NK-92 (cell line): ENCODE results near the gene APOA5.
"Not testable (repeated sequence)": the region's sequence is repeated elsewhere in the genome, so short reads cannot be mapped to it uniquely, and the experiment has no call there.

Experiments
- DNase-seq: peaks from one replicate; lab custom pipeline; 2025; ENCODE audit not compliant: unreplicated experiment; lab: John Stamatoyannopoulos, UW

Gene APOA5

DNA sequence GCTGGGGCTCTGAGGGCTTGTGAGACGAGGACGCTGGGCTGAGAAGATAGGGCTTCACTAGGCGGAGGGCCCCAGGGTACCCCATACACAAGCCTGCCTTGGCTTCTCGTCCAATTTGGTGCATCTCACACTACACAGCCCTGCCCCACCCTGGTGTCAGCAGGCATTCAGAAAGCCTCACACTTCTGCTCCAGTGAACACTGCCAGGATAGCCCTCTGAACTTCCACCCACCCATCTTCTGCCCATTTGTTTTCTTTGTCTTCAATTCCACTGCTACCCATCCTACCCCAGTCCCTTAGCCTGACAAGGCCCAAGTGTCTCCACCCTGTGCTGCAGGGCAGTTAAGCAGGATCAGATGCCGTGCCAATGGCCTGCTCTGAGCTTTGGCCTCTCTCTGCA lies 17.0 kb downstream of the APOA5 start:
- DNase-seq = no peak

DNA sequence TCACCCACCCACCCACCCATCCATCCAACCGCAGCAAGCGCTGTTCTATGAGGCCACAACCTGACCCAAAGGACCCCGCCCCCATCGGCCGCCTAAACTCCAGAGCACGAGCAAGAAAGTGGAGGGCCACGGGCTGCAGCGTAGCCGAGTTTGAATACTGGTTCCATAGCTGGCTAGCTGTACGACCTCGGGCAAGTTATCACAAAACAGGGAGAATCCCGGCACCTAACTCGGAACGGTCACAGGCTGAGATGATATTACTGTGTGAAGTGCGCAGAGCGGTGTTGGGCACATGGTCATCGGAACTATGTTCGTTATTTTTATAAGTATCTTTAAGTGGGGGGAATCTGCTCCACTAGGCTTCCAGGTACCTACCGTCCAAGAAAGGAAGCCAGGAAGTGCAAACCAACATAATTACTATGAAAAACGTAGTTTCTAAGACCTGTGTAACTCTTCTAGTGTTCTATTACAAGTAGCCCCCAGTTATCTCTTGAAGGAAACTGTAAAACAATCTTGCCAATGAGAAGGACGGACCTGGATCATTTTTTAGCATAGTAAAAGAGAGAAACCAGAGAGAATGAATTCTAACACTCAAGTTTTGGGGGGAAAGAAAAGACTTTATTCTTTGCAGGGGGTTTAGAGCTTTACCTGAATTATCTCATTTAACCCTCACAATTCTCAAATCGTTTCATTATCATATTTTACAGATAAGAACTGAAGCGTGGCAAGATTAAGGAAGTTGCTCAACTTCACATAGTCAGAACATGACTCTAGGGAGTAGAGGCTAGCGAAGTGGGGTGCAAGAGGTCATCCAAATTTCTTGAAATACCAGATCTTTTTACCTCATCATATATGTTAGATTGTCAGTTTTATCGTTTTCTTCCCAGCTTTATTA lies 18.2 kb downstream of the APOA5 start:
- no peak for DNase-seq

DNA sequence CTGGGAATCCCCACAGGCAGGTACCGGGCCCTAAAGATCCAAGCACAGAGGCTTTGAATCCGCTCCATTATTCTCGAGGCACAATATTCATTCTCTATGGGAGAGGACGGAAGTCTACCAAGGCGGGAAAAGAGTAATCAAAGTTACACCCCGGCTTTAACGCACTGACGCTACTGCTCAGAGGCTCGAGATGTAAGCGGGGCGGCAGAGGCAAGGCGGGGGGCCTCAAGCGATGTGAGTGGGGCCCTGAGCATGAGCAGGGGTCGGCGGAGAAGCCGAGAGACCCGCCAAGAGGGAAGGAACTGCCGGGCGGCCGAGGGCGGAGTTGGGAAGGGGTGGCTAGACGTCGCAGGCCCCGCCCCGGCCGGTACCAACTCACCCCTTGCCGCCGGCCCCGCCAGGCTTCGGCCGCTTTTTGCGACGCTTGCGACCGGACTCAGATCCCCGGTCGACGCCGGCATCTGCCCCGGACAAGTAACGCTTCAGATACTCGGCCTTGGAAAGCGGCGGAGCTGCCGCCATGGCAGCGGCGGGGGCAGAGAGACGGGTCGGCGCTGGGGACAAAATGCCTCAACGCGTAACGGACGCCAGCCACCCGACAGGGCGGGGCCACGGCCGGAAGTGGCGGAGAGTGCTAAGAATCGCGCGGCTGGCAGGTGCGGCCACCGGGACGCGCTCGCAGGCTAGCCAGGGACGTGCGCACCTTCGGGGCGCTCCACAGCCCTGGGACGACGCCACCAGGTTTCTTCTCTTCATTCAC lies 19.1 kb downstream of the APOA5 start, which contains the start of gene BUD13:
Gene BUD13 (minus strand): TSS at position 545 of the 760 bp plus-strand sequence. CDS start 23 bp downstream, at position 522.
- DNase-seq = peak; percentile 20

DNA sequence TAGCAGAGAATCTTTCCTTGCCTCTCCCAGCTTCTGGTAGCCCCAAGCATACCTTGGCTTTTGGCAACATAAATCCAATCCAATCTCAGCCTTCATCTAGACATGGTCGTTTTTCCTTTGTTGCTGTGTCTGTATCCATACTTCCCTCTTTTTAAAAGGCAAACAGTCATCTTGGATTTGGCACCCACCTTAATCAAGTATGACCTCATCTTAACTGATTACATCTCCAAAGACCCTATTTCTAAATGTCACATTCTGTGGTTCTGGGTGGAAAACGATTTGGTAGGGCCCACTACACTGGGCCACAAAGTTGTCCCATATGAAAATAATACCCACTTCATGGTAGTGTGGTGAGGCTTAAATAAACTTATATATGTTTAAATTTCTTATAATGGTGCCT lies 19.7 kb downstream of the APOA5 start:
- no peak for DNase-seq

DNA sequence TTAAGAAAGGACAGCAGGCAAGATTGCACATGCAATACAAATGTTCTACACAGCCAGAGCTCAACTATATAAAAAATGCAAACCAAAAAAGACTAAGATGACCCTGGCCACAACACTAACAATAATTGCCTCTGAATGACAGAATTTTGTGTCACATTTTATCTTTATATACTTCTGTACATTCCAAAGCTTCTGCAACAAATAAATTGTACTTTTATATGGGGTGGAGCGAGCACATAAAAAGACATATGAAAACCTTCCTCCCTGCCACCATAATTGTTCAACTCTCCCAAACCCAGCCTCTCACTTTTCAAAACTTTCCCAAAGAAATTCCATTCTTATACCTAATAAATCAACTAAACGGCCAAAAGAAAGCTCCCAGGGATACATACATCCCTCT lies 29.5 kb downstream of the APOA5 start:
- DNase-seq = no peak

DNA sequence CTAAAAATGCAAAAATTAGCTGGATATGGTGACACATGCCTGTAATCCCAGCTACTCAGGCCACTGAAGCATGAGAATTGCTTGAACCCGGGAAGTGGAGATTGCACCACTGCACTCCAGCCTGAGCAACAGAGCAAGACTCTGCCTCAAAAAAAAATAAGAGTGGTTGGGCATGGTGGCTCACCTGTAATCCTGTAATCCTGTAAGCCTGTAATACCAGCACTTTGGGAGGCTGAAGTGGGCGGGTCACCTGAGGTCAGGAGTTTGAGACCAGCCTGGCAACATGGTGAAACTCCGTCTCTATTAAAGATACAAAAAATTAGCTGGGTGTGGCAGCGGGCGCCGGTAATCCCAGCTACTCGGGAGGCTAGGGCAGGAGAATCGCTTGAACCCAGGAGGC lies 35.6 kb downstream of the APOA5 start:
- not testable (repeated sequence) for DNase-seq

DNA sequence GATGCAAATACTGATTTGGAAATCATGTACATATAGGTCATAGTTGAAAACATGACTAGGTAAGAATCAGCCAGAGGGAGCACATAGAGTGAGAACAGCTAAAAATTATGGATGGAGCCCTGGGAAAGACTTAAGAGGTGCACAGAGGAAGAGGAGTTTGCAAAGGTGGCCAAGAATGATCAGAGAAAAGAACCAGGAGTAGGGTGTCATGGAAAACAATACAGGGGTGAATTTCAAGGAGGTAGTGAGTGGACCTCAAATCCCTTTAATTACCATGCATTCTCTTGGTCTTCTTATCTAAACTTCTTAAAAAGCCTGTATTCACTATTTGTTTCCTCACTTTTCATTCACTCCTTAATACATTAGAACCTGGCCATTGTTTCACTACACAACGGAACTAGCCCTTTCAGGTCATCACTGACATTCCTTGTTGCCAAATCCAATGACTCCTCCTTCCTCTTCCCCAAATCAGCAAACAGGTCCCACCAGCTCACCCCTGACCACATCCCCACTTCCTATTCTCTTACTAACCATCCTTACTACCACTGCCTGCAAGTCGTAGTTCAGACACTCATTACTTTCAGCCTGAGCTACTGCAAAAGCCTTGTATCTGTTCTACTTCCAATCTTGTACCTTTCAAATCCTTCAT lies 41.5 kb downstream of the APOA5 start:
- no peak for DNase-seq

DNA sequence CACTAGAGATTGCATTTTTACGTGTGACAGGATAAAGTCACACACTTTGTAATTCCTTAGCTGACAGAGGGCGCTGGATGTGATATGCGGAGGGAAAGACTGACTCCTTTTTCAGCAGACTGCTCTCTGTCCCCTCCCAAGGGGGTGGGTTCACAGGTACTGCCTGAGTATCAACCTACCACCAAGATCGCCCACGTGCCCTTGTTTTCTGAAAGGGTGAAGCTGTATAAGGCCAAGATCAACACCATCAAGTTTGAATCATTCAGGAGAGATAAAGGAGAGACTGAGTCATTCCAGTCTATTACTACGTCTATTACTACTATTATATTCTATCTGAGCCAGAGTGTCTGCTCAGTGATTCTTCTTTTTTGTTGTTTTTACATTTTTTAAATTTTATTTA lies 49.6 kb downstream of the APOA5 start:
- DNase-seq = no peak

DNA sequence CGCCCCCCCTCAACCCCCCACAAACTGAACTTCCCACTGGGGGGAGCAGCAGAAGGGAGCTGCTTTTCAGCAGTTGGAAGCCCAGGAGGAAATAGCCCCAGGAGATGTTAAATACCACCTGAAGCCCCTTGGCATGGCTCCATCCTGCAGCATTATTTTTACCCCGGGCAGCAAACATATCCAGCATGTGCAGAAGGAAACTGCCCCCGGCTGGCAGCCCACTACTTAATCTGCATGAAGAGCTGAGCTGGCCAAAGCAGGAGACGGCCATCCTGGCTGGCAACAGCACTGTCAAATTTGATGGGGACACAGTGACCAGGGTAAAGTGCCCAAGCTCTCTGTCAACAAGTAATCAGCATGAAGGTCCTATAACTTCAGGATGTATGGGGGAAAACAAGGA lies 50.9 kb downstream of the APOA5 start:
- no peak for DNase-seq
